Stimulated activated naive CD8-positive, alpha-beta T cell treated with anti-CD3 and anti-CD28 coated beads, Interleukin-15, Interleukin-2, amounts not matched to agents 100 ng/mL and 50 ng/mL, for 24 hours (primary cell): ENCODE measurements around the gene OR52R1.

Experiments used
- H3K27ac Mint-ChIP-seq: one replicate; pipeline ENCODE4 v1.8.0; 2021; ENCODE audit warnings: mild to moderate bottlenecking, mixed read lengths
- H3K27me3 Mint-ChIP-seq: one replicate; pipeline ENCODE4 v1.8.0; 2021; ENCODE audit warnings: mixed read lengths
- H3K36me3 Mint-ChIP-seq: one replicate; pipeline ENCODE4 v1.8.0; 2021; ENCODE audit warnings: low read depth, mixed read lengths
- H3K4me1 Mint-ChIP-seq: one replicate; pipeline ENCODE4 v1.8.0; 2021; ENCODE audit warnings: low read depth, mixed read lengths
- H3K4me3 Mint-ChIP-seq: one replicate; pipeline ENCODE4 v1.8.0; 2021; ENCODE audit warnings: mild to moderate bottlenecking, mixed read lengths
- H3K9me3 Mint-ChIP-seq: one replicate; pipeline ENCODE4 v1.8.0; 2021; ENCODE audit warnings: mixed read lengths

OR52R1 gene

DNA sequence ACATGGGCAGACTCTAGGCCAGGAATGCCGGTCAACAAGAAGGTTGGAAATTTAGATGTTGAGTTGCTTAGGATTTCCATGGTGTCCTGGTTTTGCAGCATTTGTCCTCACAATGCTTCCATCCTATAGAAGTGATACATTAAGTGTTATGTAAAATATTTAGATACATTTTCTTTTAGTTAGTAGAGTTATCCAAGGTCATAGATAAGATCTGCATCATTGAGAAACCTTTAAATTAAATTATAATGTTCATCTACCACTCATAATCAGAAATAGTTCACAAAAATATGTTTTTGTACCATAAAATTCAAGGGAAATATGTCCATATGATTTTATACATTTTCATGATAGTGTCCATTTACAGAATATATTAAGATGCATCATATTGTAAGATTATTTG, 34.3 kb downstream of the OR52R1 start, which contains the start of gene OR51F1:
Gene OR51F1, minus strand, starts transcription at position 101 of the 400 bp plus-strand sequence. Its CDS starts 0 bp downstream, at position 101.
- peaks cover 6% of the 10 kb centered on the region for H3K27me3 Mint-ChIP-seq
- H3K27ac Mint-ChIP-seq: no peak within 1 kb of the TSS
- H3K36me3 Mint-ChIP-seq: no peaks in the 10 kb centered on the region
- no peaks in the 10 kb centered on the region for H3K4me1 Mint-ChIP-seq
- H3K4me3 Mint-ChIP-seq: no peak within 1 kb of the TSS
- H3K9me3 Mint-ChIP-seq: no peaks in the 10 kb centered on the region

DNA sequence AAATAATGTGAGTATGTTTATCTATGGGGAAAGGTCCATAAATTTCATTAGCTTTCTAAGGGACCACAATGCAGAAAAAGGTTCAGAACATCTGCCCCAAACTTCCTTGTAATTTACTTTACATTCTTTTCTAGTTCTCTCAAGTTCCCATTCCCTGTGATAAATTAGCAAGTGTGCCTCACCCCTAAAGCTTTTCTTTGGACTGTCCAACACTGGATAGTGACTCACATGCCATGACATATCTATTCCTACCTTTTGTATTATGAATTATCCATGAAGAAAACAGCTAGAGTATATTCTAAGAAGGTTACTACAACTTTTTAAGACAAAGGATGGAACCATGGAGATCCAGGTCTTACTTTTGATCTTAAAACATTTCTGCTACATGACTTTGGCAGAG, 36.1 kb downstream of the OR52R1 start:
- no peak overlapping the region for H3K4me3 Mint-ChIP-seq
- no peaks in the 10 kb centered on the region for H3K4me1 Mint-ChIP-seq
- no peaks in the 10 kb centered on the region for H3K36me3 Mint-ChIP-seq

DNA sequence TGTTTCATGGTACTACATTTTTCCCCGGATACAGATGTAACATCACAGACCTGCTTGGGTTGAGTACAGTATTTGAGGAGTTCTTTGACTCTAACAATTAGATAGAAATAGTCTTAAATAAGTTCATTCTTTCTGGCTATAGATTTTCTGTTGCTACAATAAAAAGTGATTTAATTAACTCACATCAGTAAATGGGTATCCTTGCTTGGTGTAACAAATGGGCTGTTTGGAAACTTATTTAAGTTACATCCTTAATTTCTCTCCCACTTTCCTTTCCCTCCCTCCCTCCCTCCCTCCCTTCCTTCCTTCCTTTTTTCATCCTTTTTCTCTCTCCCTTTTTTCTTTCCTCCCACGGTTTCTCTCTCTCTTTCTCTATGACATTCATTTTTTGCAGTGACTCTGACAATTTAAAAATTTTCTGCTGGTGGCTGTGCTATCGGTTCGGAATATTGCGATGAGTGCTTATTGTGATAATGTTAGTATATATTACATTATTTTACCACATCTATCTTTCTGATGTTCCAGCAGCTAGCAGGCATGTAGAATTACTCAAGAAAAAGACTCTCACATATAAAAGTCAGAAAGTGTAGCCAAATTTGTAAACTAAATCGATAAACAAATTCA, 37.6 kb downstream of the OR52R1 start:
- Mint-ChIP-seq H3K36me3 (no peaks in the 10 kb centered on the region), H3K4me1 (no peaks in the 10 kb centered on the region), H3K4me3 (no peak overlapping the region), H3K27me3 (peaks cover 6% of the 10 kb centered on the region), H3K9me3 (no peaks in the 10 kb centered on the region), H3K27ac (no peak overlapping the region)

More for the DNA sequence above, 36.1 kb downstream of the OR52R1 start:
- Mint-ChIP-seq H3K27ac (no peak overlapping the region), H3K9me3 (no peaks in the 10 kb centered on the region), H3K27me3 (peaks cover 6% of the 10 kb centered on the region)

DNA sequence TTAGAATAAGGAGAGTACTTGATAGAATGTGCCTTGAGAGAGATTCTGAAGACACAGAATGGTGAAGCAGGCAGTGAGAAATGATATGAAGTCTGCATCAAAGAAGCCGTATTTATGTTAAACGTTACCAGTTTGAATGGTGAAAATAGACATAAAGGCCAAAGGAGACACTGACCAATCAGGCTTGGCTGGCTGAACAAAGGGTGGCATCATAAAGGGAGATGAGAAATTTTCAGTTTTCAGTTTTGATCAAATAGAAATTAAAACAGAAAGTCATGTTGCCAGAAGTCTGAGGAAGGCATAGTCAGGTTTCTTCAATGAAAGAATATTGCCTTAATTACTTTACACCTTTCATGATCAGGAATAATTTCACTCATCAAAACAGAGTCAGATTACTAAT, 41.1 kb downstream of the OR52R1 start:
- Mint-ChIP-seq H3K27ac (no peak overlapping the region), H3K9me3 (no peaks in the 10 kb centered on the region), H3K4me3 (no peak overlapping the region), H3K36me3 (no peaks in the 10 kb centered on the region), H3K4me1 (no peaks in the 10 kb centered on the region), H3K27me3 (peaks cover 3% of the 10 kb centered on the region)
